ENCODE data around the gene COG5.

DNA sequence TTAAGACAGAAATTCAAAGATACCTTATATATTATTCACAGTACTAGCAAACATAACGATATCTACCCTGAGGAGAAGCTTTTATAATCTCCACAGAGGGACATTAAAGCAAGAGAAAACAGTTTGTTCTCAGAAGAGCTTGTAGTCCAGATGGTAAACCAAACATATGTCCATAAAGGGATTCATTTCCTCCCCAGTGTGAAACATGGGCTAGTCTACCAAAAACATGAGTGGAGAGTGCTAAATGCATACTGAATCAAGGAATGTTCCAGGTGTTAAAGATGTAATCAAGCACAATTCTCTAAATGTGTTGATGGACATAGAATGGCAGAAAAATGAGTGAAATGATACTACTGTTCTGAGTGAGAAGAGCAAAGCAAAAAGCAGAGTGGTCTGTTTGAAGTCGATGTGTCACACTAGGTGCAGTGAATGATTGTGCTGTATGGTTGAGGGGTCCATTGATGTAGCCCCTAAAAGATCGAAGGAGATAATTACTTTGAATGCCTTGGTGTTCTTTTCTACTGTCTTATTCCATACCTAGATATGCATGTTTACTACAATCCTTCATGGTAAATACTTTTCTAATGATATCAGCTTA is 41.6 kb upstream of the COG5 start:
- TF ChIP-seq, protein P1, sequence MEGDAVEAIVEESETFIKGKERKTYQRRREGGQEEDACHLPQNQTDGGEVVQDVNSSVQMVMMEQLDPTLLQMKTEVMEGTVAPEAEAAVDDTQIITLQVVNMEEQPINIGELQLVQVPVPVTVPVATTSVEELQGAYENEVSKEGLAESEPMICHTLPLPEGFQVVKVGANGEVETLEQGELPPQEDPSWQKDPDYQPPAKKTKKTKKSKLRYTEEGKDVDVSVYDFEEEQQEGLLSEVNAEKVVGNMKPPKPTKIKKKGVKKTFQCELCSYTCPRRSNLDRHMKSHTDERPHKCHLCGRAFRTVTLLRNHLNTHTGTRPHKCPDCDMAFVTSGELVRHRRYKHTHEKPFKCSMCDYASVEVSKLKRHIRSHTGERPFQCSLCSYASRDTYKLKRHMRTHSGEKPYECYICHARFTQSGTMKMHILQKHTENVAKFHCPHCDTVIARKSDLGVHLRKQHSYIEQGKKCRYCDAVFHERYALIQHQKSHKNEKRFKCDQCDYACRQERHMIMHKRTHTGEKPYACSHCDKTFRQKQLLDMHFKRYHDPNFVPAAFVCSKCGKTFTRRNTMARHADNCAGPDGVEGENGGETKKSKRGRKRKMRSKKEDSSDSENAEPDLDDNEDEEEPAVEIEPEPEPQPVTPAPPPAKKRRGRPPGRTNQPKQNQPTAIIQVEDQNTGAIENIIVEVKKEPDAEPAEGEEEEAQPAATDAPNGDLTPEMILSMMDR (IDR thresholded peaks at IDR 0.05) = no peak
- TF ChIP-seq POLR2A (IDR thresholded peaks at IDR 0.05) = no peak
